ENCODE data around the gene DCUN1D1. TPM values are rescaled to one million over a fixed set of nuclear protein-coding genes. Genes with fewer than 3 reads are reported as not detected.

Gene DCUN1D1
- total RNA-seq, result 10 to 100 TPM; 54.0 to 54.8 TPM

GRCh38 chr3:182980204-182981037 lies at the start of gene DCUN1D1:
Gene DCUN1D1 (minus strand): TSS chr3:182980538. CDS start chr3:182980489, 49 bp downstream.
- DNase-seq, result peak; percentile 88
- peak within 1 kb of the TSS; percentile 95 for H3K27ac Mint-ChIP-seq
- POLR2A ChIA-PET, result no interaction called here
- peak within 1 kb of the TSS; percentile 90 for H3K4me3 Mint-ChIP-seq
- no peaks in the 10 kb centered on the region for H3K36me3 Mint-ChIP-seq (ENCODE audit: low read depth)
- H3K4me1 Mint-ChIP-seq, result peaks cover 36% of the 10 kb centered on the region
- no peaks in the 10 kb centered on the region for H3K27me3 Mint-ChIP-seq
- H3K9me3 Mint-ChIP-seq, result no peaks in the 10 kb centered on the region
- CTCF ChIA-PET, result interaction anchor here (1.4 to 1.6 kb wide), 3 partner anchors 13 to 402 kb away, joined by 4 to 5 read pairs (median 4); no protein-coding TSS in a partner anchor

GRCh38 chr3:183028416-183028815 lies 48.1 kb upstream of the DCUN1D1 start:
- Mint-ChIP-seq H3K36me3 (ENCODE audit: low read depth) (peaks cover 27% of the 10 kb centered on the region), H3K27ac (no peak overlapping the region), H3K9me3 (no peaks in the 10 kb centered on the region), H3K4me3 (no peak overlapping the region), H3K27me3 (no peaks in the 10 kb centered on the region), H3K4me1 (no peaks in the 10 kb centered on the region)
- no peak for DNase-seq
- ChIA-PET POLR2A (no interaction called here), CTCF (interaction anchor here (0.6 kb wide), 1 partner anchor 307 kb away, joined by 3 read pairs; no protein-coding TSS in a partner anchor)

GRCh38 chr3:183027276-183027675 lies 46.9 kb upstream of the DCUN1D1 start:
- H3K9me3 Mint-ChIP-seq, result no peaks in the 10 kb centered on the region
- ChIA-PET CTCF (interaction anchor here (0.7 kb wide), 1 partner anchor 23 kb away, joined by 3 read pairs; no protein-coding TSS in a partner anchor), POLR2A (no interaction called here)
- H3K36me3 Mint-ChIP-seq (ENCODE audit: low read depth), result peaks cover 29% of the 10 kb centered on the region
- H3K27ac Mint-ChIP-seq, result no peak overlapping the region
- H3K4me3 Mint-ChIP-seq, result no peak overlapping the region
- DNase-seq, result no peak
- H3K4me1 Mint-ChIP-seq, result no peaks in the 10 kb centered on the region
- no peaks in the 10 kb centered on the region for H3K27me3 Mint-ChIP-seq

- CTCF ChIA-PET, result interaction anchor here (0.6 kb wide), 1 partner anchor 64 kb away, joined by 4 read pairs; no protein-coding TSS in a partner anchor
- Mint-ChIP-seq H3K27ac (no peak overlapping the region), H3K27me3 (no peaks in the 10 kb centered on the region), H3K9me3 (no peaks in the 10 kb centered on the region), H3K4me3 (no peak overlapping the region), H3K4me1 (no peaks in the 10 kb centered on the region), H3K36me3 (ENCODE audit: low read depth) (peaks cover 19% of the 10 kb centered on the region)
- POLR2A ChIA-PET, result no interaction called here
- no peak for DNase-seq
Measured at GRCh38 chr3:183022936-183023516, 42.7 kb upstream of the DCUN1D1 start.

GRCh38 chr3:183018421-183019192 lies 38.3 kb upstream of the DCUN1D1 start:
- Mint-ChIP-seq H3K27me3 (no peaks in the 10 kb centered on the region), H3K4me1 (no peaks in the 10 kb centered on the region), H3K36me3 (ENCODE audit: low read depth) (peaks cover 29% of the 10 kb centered on the region), H3K27ac (peak overlapping the region; percentile 65), H3K9me3 (no peaks in the 10 kb centered on the region), H3K4me3 (no peak overlapping the region)
- POLR2A ChIA-PET, result no interaction called here
- DNase-seq, result peak; percentile 17
- CTCF ChIA-PET, result no interaction called here

- ChIA-PET POLR2A (interaction anchor here (0.6 kb wide), 1 partner anchor 79 kb away, joined by 4 read pairs; no protein-coding TSS in a partner anchor), CTCF (interaction anchor here (0.6 kb wide), 1 partner anchor 245 kb away, joined by 4 read pairs; no protein-coding TSS in a partner anchor)
- no peak overlapping the region for H3K27ac Mint-ChIP-seq
- no peaks in the 10 kb centered on the region for H3K27me3 Mint-ChIP-seq
- H3K4me1 Mint-ChIP-seq, result no peaks in the 10 kb centered on the region
- no peak for DNase-seq
- peaks cover 24% of the 10 kb centered on the region for H3K36me3 Mint-ChIP-seq (ENCODE audit: low read depth)
- no peaks in the 10 kb centered on the region for H3K9me3 Mint-ChIP-seq
- no peak overlapping the region for H3K4me3 Mint-ChIP-seq
Measured at GRCh38 chr3:183015185-183015584, 34.8 kb upstream of the DCUN1D1 start.

GRCh38 chr3:183013856-183014255 lies 33.5 kb upstream of the DCUN1D1 start:
- CTCF ChIA-PET, result no interaction called here
- peaks cover 18% of the 10 kb centered on the region for H3K36me3 Mint-ChIP-seq (ENCODE audit: low read depth)
- H3K4me1 Mint-ChIP-seq, result no peaks in the 10 kb centered on the region
- no peak overlapping the region for H3K4me3 Mint-ChIP-seq
- POLR2A ChIA-PET, result no interaction called here
- H3K9me3 Mint-ChIP-seq, result no peaks in the 10 kb centered on the region
- no peak for DNase-seq
- no peak overlapping the region for H3K27ac Mint-ChIP-seq
- H3K27me3 Mint-ChIP-seq, result no peaks in the 10 kb centered on the region

GRCh38 chr3:183013074-183013473 lies 32.7 kb upstream of the DCUN1D1 start:
- Mint-ChIP-seq H3K9me3 (no peaks in the 10 kb centered on the region), H3K27me3 (no peaks in the 10 kb centered on the region), H3K4me3 (no peak overlapping the region), H3K4me1 (no peaks in the 10 kb centered on the region), H3K27ac (no peak overlapping the region), H3K36me3 (ENCODE audit: low read depth) (peaks cover 15% of the 10 kb centered on the region)
- DNase-seq, result no peak
- CTCF ChIA-PET, result no interaction called here
- POLR2A ChIA-PET, result no interaction called here

- no peaks in the 10 kb centered on the region for H3K4me1 Mint-ChIP-seq
- DNase-seq, result no peak
- no peak overlapping the region for H3K27ac Mint-ChIP-seq
- POLR2A ChIA-PET, result no interaction called here
- CTCF ChIA-PET, result no interaction called here
- H3K27me3 Mint-ChIP-seq, result no peaks in the 10 kb centered on the region
- no peaks in the 10 kb centered on the region for H3K9me3 Mint-ChIP-seq
- H3K36me3 Mint-ChIP-seq (ENCODE audit: low read depth), result no peaks in the 10 kb centered on the region
- H3K4me3 Mint-ChIP-seq, result no peak overlapping the region
Measured at GRCh38 chr3:183008800-183009199, 28.5 kb upstream of the DCUN1D1 start.

GRCh38 chr3:183008303-183008702 lies 28.0 kb upstream of the DCUN1D1 start:
- Mint-ChIP-seq H3K36me3 (ENCODE audit: low read depth) (no peaks in the 10 kb centered on the region), H3K9me3 (no peaks in the 10 kb centered on the region), H3K4me3 (no peak overlapping the region), H3K4me1 (no peaks in the 10 kb centered on the region), H3K27ac (no peak overlapping the region), H3K27me3 (no peaks in the 10 kb centered on the region)
- POLR2A ChIA-PET, result no interaction called here
- CTCF ChIA-PET, result no interaction called here
- DNase-seq, result no peak

- Mint-ChIP-seq H3K27me3 (no peaks in the 10 kb centered on the region), H3K27ac (no peak overlapping the region), H3K9me3 (no peaks in the 10 kb centered on the region), H3K4me1 (no peaks in the 10 kb centered on the region), H3K4me3 (no peak overlapping the region), H3K36me3 (ENCODE audit: low read depth) (no peaks in the 10 kb centered on the region)
- ChIA-PET POLR2A (no interaction called here), CTCF (no interaction called here)
- no peak for DNase-seq
Measured at GRCh38 chr3:183006396-183007002, 26.2 kb upstream of the DCUN1D1 start.

GRCh38 chr3:182999767-183000166 lies 19.4 kb upstream of the DCUN1D1 start:
- Mint-ChIP-seq H3K9me3 (peaks cover 2% of the 10 kb centered on the region), H3K4me1 (no peaks in the 10 kb centered on the region)

More at GRCh38 chr3:182999767-183000166, 19.4 kb upstream of the DCUN1D1 start:
- Mint-ChIP-seq H3K27me3 (peaks cover 10% of the 10 kb centered on the region), H3K27ac (no peak overlapping the region), H3K36me3 (ENCODE audit: low read depth) (no peaks in the 10 kb centered on the region), H3K4me3 (no peak overlapping the region)
- POLR2A ChIA-PET, result no interaction called here
- no peak for DNase-seq
- CTCF ChIA-PET, result interaction anchor here (1.2 kb wide), 1 partner anchor 12 kb away, joined by 3 read pairs; no protein-coding TSS in a partner anchor

Measured in activated CD4-positive, alpha-beta T cell treated with anti-CD3 and anti-CD28 coated beads, Interleukin-2, amount 10 ng/mL, durations not matched to agents 7 days and 5 days (primary cell).